ENCODE data around the gene CCT7.

- TF ChIP-seq GATA2 (IDR thresholded peaks at IDR 0.05; ENCODE audit: low read depth, low read length) (no peak), GATA3 (IDR thresholded peaks at IDR 0.05; ENCODE audit: low read depth, low read length) (no peak)
These were observed 24.8 kb downstream of the CCT7 start for GRCh38 chr2:73258913-73259215.

All from SH-SY5Y (cell line).